GM12878 (cell line): ENCODE data around the gene SLC25A20. TPM values are rescaled to one million over a fixed set of nuclear protein-coding genes. Genes with fewer than 3 reads are reported as not detected.

Source experiments
- ATAC-seq: fragments of 200-7000 bp; cut with Tn5 transposase; 3 replicates; pipeline ENCODE4 v1.9.1; 2020; ENCODE audit warnings: mild to moderate bottlenecking, moderate library complexity
- BruUV-seq: library from RNA; stranded (reverse); fragments of 400-500 nt; replicated peaks from 2 replicates; lab custom pipeline; 2021; lab: Mats Ljungman, UMichigan
- CTCF ChIA-PET: fragments of 300-600 bp; sonication (Branson Sonifier 250); formaldehyde crosslinking; extraction: SDS; loops from one replicate; lab custom pipeline; 2021; ENCODE audit warnings: inconsistent platforms; lab: Yijun Ruan, JAX
- POLR2A ChIA-PET: fragments of 350-600 bp; formaldehyde crosslinking; extraction: SDS; loops from one replicate; lab custom pipeline; 2021; ENCODE audit warnings: inconsistent platforms; lab: Charles Lee
- RAD21 ChIA-PET: fragments of 300-600 bp; sonication (Branson Sonifier 250); formaldehyde crosslinking; loops from one replicate; lab custom pipeline; 2023; ENCODE audit warnings: antibody characterized with exemption; ENCODE audit not compliant: unreplicated experiment; lab: Charles Lee
- SMC1A ChIA-PET: fragments of 300-600 bp; sonication (Branson Sonifier 250); formaldehyde crosslinking; loops from one replicate; lab custom pipeline; 2023; ENCODE audit not compliant: unreplicated experiment, uncharacterized antibody; lab: Charles Lee
- DNase-seq: peaks from one replicate; pipeline ENCODE4 v3.0.0-alpha.2; 2011; ENCODE audit warnings: low read depth, low spot score
- FAIRE-seq: peaks from 3 replicates; lab custom pipeline; 2011; peaks lifted over from hg19 to GRCh38; lab: Jason Lieb, UNC
- H2AFZ ChIP-seq: 2 replicates; pipeline ENCODE4 v1.6.0; 2011; ENCODE audit warnings: low read depth, low read length, control low read depth; ENCODE audit not compliant: control insufficient read depth
- H3K27ac ChIP-seq: 2 replicates; pipeline ENCODE4 v1.5.1; 2011; ENCODE audit warnings: control low read depth; ENCODE audit not compliant: control insufficient read depth, insufficient read depth
- H3K27me3 ChIP-seq, 2 experiments: replicated peaks in 1 of 2; 2 replicates each; pipeline versions ENCODE4 v1.6.0 to v1.6.1; 2011; ENCODE audit warnings: low read length in 1 of 2; ENCODE audit not compliant: control insufficient read depth in 2 of 2, insufficient read depth in 2 of 2
- H3K36me3 ChIP-seq, 2 experiments: 2 replicates each; pipeline ENCODE4 v1.5.1; 2011; ENCODE audit warnings: low read length in 1 of 2; ENCODE audit not compliant: control insufficient read depth in 2 of 2, insufficient read depth in 2 of 2
- H3K4me1 ChIP-seq: 2 replicates; pipeline ENCODE4 v1.6.1; 2011; ENCODE audit warnings: mild to moderate bottlenecking, low read length, moderate library complexity, mixed read lengths; ENCODE audit not compliant: control insufficient read depth, insufficient read depth
- H3K4me2 ChIP-seq: 2 replicates; pipeline ENCODE4 v1.6.0; 2011; ENCODE audit warnings: control low read depth; ENCODE audit not compliant: control insufficient read depth, insufficient read depth
- H3K4me3 ChIP-seq: fragments of 200-600 bp; sonication (generic); 2 replicates; pipeline ENCODE4 v1.5.1; 2016
- H3K79me2 ChIP-seq: 2 replicates; pipeline ENCODE4 v1.6.0; 2011; ENCODE audit warnings: low read length; ENCODE audit not compliant: control insufficient read depth, insufficient read depth
- H3K9ac ChIP-seq: 2 replicates; pipeline ENCODE4 v1.8.0; 2011; ENCODE audit warnings: low read length, control low read depth, mixed read lengths; ENCODE audit not compliant: control insufficient read depth, insufficient read depth
- H3K9me3 ChIP-seq: replicated peaks from 3 replicates; pipeline ENCODE4 v1.5.1; 2011; ENCODE audit warnings: mild to moderate bottlenecking, low read length; ENCODE audit not compliant: control insufficient read depth, insufficient read depth
- H4K20me1 ChIP-seq: 2 replicates; pipeline ENCODE4 v1.6.0; 2011; ENCODE audit not compliant: control insufficient read depth, insufficient read depth
- CREM ChIP-seq: IDR thresholded peaks from 2 replicates; pipeline ENCODE4 v1.6.1; 2014; ENCODE audit warnings: antibody characterized with exemption, low read depth
- E2F4 ChIP-seq: IDR thresholded peaks from 2 replicates; pipeline ENCODE4 v1.6.1; 2012; ENCODE audit warnings: low read depth, low read length, improper control_type of control experiment
- HCFC1 ChIP-seq: fragments of 150-350 bp; IDR thresholded peaks from 2 replicates; pipeline ENCODE4 v1.6.1; 2014; ENCODE audit warnings: low read length
- HDAC6 ChIP-seq: fragments of 200-600 bp; sonication (generic); IDR thresholded peaks from one replicate; pipeline ENCODE4 v1.8.0; 2017; ENCODE audit warnings: antibody characterized with exemption; ENCODE audit not compliant: unreplicated experiment
- HDGF ChIP-seq: fragments of 450-650 bp; IDR thresholded peaks from 2 replicates; pipeline ENCODE4 v1.6.1; 2016; ENCODE audit warnings: antibody characterized with exemption
- JUND ChIP-seq: IDR thresholded peaks from 2 replicates; pipeline ENCODE4 v1.6.1; 2012; ENCODE audit warnings: low read depth, mild to moderate bottlenecking, low read length, improper control_type of control experiment, moderate library complexity
- MEF2B ChIP-seq: fragments of 450-650 bp; IDR thresholded peaks from 2 replicates; pipeline ENCODE4 v1.6.1; 2018; ENCODE audit warnings: mild to moderate bottlenecking, moderate library complexity; ENCODE audit not compliant: partially characterized antibody, poor library complexity, severe bottlenecking
- MTA3 ChIP-seq: IDR thresholded peaks from 2 replicates; pipeline ENCODE4 v1.6.1; 2012; ENCODE audit warnings: low read length, inconsistent platforms, borderline replicate concordance
- NFIC ChIP-seq: IDR thresholded peaks from 2 replicates; pipeline ENCODE4 v1.6.1; 2012; ENCODE audit warnings: low read depth, mild to moderate bottlenecking, inconsistent platforms, low read length, moderate library complexity
- RAD21 ChIP-seq: IDR thresholded peaks from 2 replicates; pipeline ENCODE4 v1.6.1; 2011; ENCODE audit warnings: mild to moderate bottlenecking, low read depth, low read length, moderate library complexity; ENCODE audit not compliant: insufficient read depth
- SIN3A ChIP-seq: IDR thresholded peaks from 2 replicates; pipeline ENCODE4 v1.6.1; 2012; ENCODE audit warnings: low read depth, low read length, improper control_type of control experiment
- SMC3 ChIP-seq: IDR thresholded peaks from 2 replicates; pipeline ENCODE4 v1.6.1; 2011; ENCODE audit warnings: low read length, improper control_type of control experiment, borderline replicate concordance
- SPI1 ChIP-seq: IDR thresholded peaks from 2 replicates; pipeline ENCODE4 v1.6.1; 2011; ENCODE audit warnings: low read depth, mild to moderate bottlenecking, low read length, moderate library complexity, borderline replicate concordance; ENCODE audit not compliant: insufficient read depth
- SREBF2 ChIP-seq: IDR thresholded peaks from 2 replicates; pipeline ENCODE4 v1.6.1; 2012; ENCODE audit warnings: mild to moderate bottlenecking, low read length
- SUPT20H ChIP-seq: IDR thresholded peaks from 2 replicates; pipeline ENCODE4 v1.6.1; 2011; ENCODE audit warnings: low read depth, mild to moderate bottlenecking, low read length, moderate library complexity, borderline replicate concordance; ENCODE audit not compliant: control insufficient read depth
- TCF12 ChIP-seq: IDR thresholded peaks from 2 replicates; pipeline ENCODE4 v1.6.1; 2011; ENCODE audit warnings: low read depth, mild to moderate bottlenecking, low read length
- YBX1 ChIP-seq: fragments of 450-650 bp; IDR thresholded peaks from 2 replicates; pipeline ENCODE4 v1.6.1; 2016; ENCODE audit warnings: antibody characterized with exemption
- WGBS: methylation state at CpG from one replicate; pipeline ENCODE4 v1.1.6; 2016; ENCODE audit warnings: low lambda C conversion rate; ENCODE audit not compliant: insufficient replicate concordance, insufficient coverage; ENCODE audit errors: missing lambda C conversion rate; 5-methylcytosine and 5-hydroxymethylcytosine counted together
- in situ Hi-C: fragments of 300-500 bp; cut with MboI; formaldehyde crosslinking; loops from 9 replicates; pipeline ENCODE4 v1.14.3; 2018; ENCODE audit warnings: mixed read lengths
- intact Hi-C: fragments of 100-400 bp; cut with micrococcal nuclease; formaldehyde crosslinking; loops from one replicate; pipeline ENCODE4 v1.14.2; 2022; ENCODE audit not compliant: unreplicated experiment
- polyA plus RNA-seq, 11 experiments: library from polyadenylated mRNA; depleted of rRNA in 4 of 11; unstranded in 6 of 11; stranded (reverse) in 5 of 11; fragments of >200 nt; fragmentation: Nextera tagmentation in 4 of 11; fragmentation: Illumina TruSeq in 1 of 11; extraction: Ambion mirVana in 4 of 11; extraction: Trizol in 1 of 11; gene quantifications; 1 replicate in 1 of 11; 2 replicates in 10 of 11; pipeline versions ENCODE4 v1.2.1 to v1.2.3, GENCODE V29; 2011 to 2016; ENCODE audit warnings: inconsistent platforms in 2 of 11, missing spikeins in 2 of 11, low read depth in 1 of 11
- total RNA-seq, 4 experiments: library from RNA; depleted of rRNA in 3 of 4; stranded (reverse); fragments of >200 nt in 3 of 4; fragmentation: Illumina TruSeq in 1 of 4; extraction: Trizol in 1 of 4; gene quantifications; 2 replicates each; pipeline versions ENCODE4 v1.2.1 to v1.2.3, GENCODE V29; 2013 to 2021
- TF ChIP-seq, protein P1 (sequence below): fragments of 150-350 bp; IDR thresholded peaks from 2 replicates; pipeline ENCODE4 v1.6.1; 2014; ENCODE audit warnings: mild to moderate bottlenecking, low read depth, low read length

SLC25A20 gene
- total and polyA plus RNA-seq, 10 of the 15 experiments (the other 5 are each of a cell fraction or from before 2014, with no cell fraction given): 12.9 to 38.6 (median 22.1) TPM

DNA sequence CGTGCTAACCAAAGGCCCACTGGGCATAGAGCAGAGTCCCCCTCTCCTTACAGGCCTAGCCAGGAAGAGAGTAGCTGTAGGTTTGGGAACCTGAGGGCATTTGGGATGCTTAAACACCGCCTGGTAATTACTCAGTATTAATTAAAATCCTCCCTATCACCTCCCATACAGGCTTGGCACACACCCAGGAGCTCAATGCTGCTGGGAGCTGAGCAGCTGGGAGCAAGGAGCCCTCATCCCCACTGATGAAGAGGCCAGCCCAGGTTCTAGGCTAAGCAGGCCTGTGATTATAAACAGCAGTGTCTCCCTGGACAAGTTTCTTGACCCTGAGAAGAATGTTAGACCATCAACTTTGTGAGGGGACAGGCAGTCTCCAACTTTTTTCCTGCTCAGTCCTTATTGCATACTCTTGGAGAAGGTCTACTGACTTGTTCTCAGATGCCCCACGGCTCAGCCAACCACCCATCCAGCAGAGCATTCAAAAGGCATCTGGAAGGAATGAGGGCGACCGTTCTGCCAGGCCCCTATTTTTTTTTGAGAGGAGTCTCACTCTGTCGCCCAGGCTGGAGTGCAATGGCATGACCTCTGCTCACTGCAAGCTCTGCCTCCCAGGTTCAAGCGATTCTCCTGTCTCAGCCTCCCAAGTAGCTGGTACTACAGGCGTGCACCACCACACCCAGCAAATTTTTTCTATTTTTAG lies 49.7 kb downstream of the SLC25A20 start (continued):
- no peak for TF ChIP-seq SMC3
- TF ChIP-seq MTA3: no peak
- no peak for TF ChIP-seq MEF2B
- no peak for TF ChIP-seq E2F4
- TF ChIP-seq NFIC: no peak

- Histone ChIP-seq H3K79me2 (peaks cover 8% of the 10 kb centered on the region), H3K4me1 (peaks cover 8% of the 10 kb centered on the region), H3K27me3 (no peaks in the 10 kb centered on the region), H3K9me3 (no peaks in the 10 kb centered on the region), H2AFZ (peak within 1 kb of the TSS; percentile 89), H3K27ac (peak within 1 kb of the TSS; percentile 64), H3K9ac (peak within 1 kb of the TSS; percentile 64), H3K4me2 (peak within 1 kb of the TSS; percentile 69), H4K20me1 (no peaks in the 10 kb centered on the region), H3K4me3 (peak within 1 kb of the TSS; percentile 81), H3K36me3 (no peaks in the 10 kb centered on the region)
- ChIA-PET POLR2A (interaction anchor here (0.7 to 1.8 kb wide), 6 partner anchors 9 to 159 kb away, joined by 3 to 11 read pairs (median 5); partner anchors contain the start of genes ARIH2 and WDR6), RAD21 (interaction anchor here (0.7 to 2.2 kb wide), 5 partner anchors 49 to 76 kb away, joined by 3 to 8 read pairs (median 4); partner anchors contain the start of gene ARIH2), CTCF (interaction anchor here (1.2 kb wide), 1 partner anchor 447 kb away, joined by 3 read pairs; no protein-coding TSS in a partner anchor), SMC1A (interaction anchor here (0.8 to 1.7 kb wide), 3 partner anchors 11 to 108 kb away, joined by 3 to 4 read pairs (median 3); no protein-coding TSS in a partner anchor)
- intact Hi-C loops (loop anchor here (2.0 to 5.0 kb wide), 2 partner anchors 50 to 71 kb away; partner anchors contain the start of genes ARIH2 and SLC25A20), in situ Hi-C loops (no loop called here)
- WGBS: under 1% methylated on average over 74 of the region's 81 CpGs
- ATAC-seq (peak; percentile 97), FAIRE-seq (peak; percentile 83), DNase-seq (peak; percentile 62)
- BruUV-seq: TSS peak; percentile 98
- TF ChIP-seq, protein P1, sequence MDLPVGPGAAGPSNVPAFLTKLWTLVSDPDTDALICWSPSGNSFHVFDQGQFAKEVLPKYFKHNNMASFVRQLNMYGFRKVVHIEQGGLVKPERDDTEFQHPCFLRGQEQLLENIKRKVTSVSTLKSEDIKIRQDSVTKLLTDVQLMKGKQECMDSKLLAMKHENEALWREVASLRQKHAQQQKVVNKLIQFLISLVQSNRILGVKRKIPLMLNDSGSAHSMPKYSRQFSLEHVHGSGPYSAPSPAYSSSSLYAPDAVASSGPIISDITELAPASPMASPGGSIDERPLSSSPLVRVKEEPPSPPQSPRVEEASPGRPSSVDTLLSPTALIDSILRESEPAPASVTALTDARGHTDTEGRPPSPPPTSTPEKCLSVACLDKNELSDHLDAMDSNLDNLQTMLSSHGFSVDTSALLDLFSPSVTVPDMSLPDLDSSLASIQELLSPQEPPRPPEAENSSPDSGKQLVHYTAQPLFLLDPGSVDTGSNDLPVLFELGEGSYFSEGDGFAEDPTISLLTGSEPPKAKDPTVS: no peak
- TF ChIP-seq HCFC1: peak; percentile 23; the same call in 1 of the 2 replicates
- no peak; the same call in none of the 2 replicates for TF ChIP-seq SIN3A
- TF ChIP-seq TCF12: no peak
- TF ChIP-seq HDGF: 0 out of 2 replicates have a peak, but pooled peaks have one; percentile 32
- TF ChIP-seq RAD21: no peak
- TF ChIP-seq YBX1: no peak
- TF ChIP-seq SPI1: no peak
- no peak for TF ChIP-seq SUPT20H
- TF ChIP-seq HDAC6: no peak
- no peak for TF ChIP-seq SREBF2
- TF ChIP-seq CREM: peak; percentile 46; the same call in 1 of the 2 replicates
- TF ChIP-seq JUND: no peak
These were observed 50.9 kb downstream of the SLC25A20 start, which contains the start of gene PRKAR2A for GRCh38 chr3:48847504-48848423. Gene PRKAR2A (minus strand): TSS chr3:48847874. CDS start chr3:48847596, 278 bp downstream.
